Measurements from ENCODE around the gene LYPD8. TPM values are rescaled to one million over a fixed set of nuclear protein-coding genes. Genes with fewer than 3 reads are reported as not detected.

LYPD8 gene
- total RNA-seq, 2 donors from 2014 or later, result not detected

DNA sequence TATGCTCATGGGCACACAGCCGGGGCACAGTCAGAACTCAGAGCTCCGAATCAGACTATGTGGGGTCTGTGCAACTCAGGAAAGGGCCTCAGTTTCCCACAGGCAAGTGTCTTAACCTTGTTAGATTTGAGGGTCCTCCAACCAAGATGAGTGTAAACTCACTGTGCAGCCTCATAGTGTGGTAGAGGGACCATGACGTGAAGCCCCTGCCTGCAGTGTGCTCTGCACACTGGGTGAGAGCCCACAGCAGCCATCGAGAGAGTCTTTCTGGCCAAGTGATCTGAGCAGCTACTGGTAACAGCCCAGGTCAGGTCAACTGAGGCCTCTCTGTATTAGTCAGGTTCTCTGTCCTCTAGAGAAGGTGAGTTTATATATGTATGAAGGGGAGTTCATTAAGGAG is 592 bp upstream of the LYPD8 start:
- TF ChIP-seq POLR2A (IDR thresholded peaks at IDR 0.05) (no peak), CTCF (IDR thresholded peaks at IDR 0.05) (no peak)
- intact Hi-C loops (cut with DNase I), result no loop called here
- Histone ChIP-seq H3K4me3 (no peak overlapping the region), H3K36me3 (replicated peaks in 1 of 2; ENCODE audit: insufficient read depth in 1 of 2, low read depth in 2 of 2) (no peaks in the 10 kb centered on the region), H3K27ac (no peak overlapping the region), H3K4me1 (peaks cover 19% of the 10 kb centered on the region), H3K27me3 (no peaks in the 10 kb centered on the region), H3K9me3 (no peaks in the 10 kb centered on the region)
- ATAC-seq (no peak), DNase-seq (no peak)
- WGBS, 2 donors, result 74 to 92% methylated on average over 4 of the region's 4 CpGs

DNA sequence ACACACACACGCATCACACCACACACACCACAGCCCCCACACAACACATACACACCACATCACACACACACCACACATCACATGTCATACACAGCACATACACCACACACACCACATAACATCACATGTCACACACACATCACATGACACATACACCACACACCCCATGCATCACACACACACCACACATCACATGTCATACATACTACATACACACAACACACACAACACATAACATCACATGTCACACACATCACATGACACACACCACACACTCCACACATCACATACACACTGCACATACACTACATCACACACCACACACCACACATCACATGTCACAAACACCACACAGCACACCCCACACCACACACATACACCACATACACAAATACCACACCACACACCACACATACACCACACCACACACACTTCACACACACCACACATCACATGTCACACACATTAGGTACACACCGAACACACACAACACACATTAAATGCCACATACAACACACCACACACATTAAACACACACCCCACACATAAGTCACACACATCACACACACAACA is 1.8 kb downstream of the LYPD8 start:
- Histone ChIP-seq H3K27me3 (no peaks in the 10 kb centered on the region), H3K4me1 (peaks cover 19% of the 10 kb centered on the region), H3K27ac (no peak overlapping the region), H3K9me3 (no peaks in the 10 kb centered on the region), H3K36me3 (replicated peaks in 1 of 2; ENCODE audit: insufficient read depth in 1 of 2, low read depth in 2 of 2) (no peaks in the 10 kb centered on the region), H3K4me3 (no peak overlapping the region)
- WGBS, 2 donors, result 94 to 96% methylated on average over 2 of the region's 2 CpGs
- ATAC-seq, result no peak
- DNase-seq, result no peak
- TF ChIP-seq CTCF (IDR thresholded peaks at IDR 0.05) (no peak), POLR2A (IDR thresholded peaks at IDR 0.05) (no peak)
- intact Hi-C loops (cut with DNase I), result no loop called here

GRCh38 chr1:248753029-248753594 is 2.4 kb downstream of the LYPD8 start:
- DNase-seq (no peak), ATAC-seq (no peak)
- Histone ChIP-seq H3K9me3 (no peaks in the 10 kb centered on the region), H3K27me3 (no peaks in the 10 kb centered on the region), H3K27ac (no peak overlapping the region), H3K4me1 (peaks cover 13% of the 10 kb centered on the region), H3K36me3 (replicated peaks in 1 of 2; ENCODE audit: insufficient read depth in 1 of 2, low read depth in 2 of 2) (no peaks in the 10 kb centered on the region), H3K4me3 (no peak overlapping the region)
- WGBS, 2 donors, result 94 to 100% methylated on average over 1 of the region's 1 CpG
- intact Hi-C loops (cut with DNase I), result no loop called here
- TF ChIP-seq CTCF (IDR thresholded peaks at IDR 0.05), result no peak
- no peak for TF ChIP-seq POLR2A (IDR thresholded peaks at IDR 0.05)

- WGBS, 2 donors, result 66 to 81% methylated on average over 8 of the region's 8 CpGs
Observed at GRCh38 chr1:248752161-248753028, 3.2 kb downstream of the LYPD8 start.

More at GRCh38 chr1:248752161-248753028, 3.2 kb downstream of the LYPD8 start:
- DNase-seq (no peak), ATAC-seq (no peak)
- Histone ChIP-seq H3K27ac (no peak overlapping the region), H3K9me3 (no peaks in the 10 kb centered on the region), H3K4me1 (peaks cover 7% of the 10 kb centered on the region), H3K36me3 (replicated peaks in 1 of 2; ENCODE audit: insufficient read depth in 1 of 2, low read depth in 2 of 2) (no peaks in the 10 kb centered on the region), H3K27me3 (no peaks in the 10 kb centered on the region), H3K4me3 (no peak overlapping the region)
- no peak for TF ChIP-seq CTCF (IDR thresholded peaks at IDR 0.05)
- TF ChIP-seq POLR2A (IDR thresholded peaks at IDR 0.05), result no peak
- intact Hi-C loops (cut with DNase I), result no loop called here
